IPS-NIHi7 (cell line): ENCODE measurements around the gene PDE11A.

ENCODE experiments used
- DNase-seq: peaks from one replicate; pipeline ENCODE4 v3.0.0; 2012; ENCODE audit warnings: mixed read lengths; ENCODE audit errors: extremely low spot score

Gene PDE11A

GRCh38 chr2:177600917-177601316, 471.7 kb downstream of the PDE11A start:
- DNase-seq = no peak

DNA sequence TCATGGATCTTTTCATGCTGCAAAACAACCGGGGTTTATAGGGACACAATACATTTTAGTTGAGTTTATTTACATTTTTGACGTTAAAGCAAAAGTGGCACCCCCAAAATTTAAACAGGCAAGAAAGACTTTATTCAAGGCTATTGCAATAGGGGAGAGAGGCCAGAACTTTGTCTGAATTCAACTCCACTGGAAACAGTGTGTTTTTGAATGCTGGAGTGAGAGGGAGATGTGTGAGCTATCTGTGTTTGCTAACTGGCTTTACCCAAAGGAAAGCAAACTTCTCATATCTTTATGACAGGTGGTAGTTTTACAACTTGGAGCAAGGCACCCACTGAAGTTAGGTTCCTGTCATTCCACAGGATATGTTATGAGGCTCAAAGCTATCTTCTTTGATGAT, 472.6 kb downstream of the PDE11A start:
- no peak for DNase-seq

DNA sequence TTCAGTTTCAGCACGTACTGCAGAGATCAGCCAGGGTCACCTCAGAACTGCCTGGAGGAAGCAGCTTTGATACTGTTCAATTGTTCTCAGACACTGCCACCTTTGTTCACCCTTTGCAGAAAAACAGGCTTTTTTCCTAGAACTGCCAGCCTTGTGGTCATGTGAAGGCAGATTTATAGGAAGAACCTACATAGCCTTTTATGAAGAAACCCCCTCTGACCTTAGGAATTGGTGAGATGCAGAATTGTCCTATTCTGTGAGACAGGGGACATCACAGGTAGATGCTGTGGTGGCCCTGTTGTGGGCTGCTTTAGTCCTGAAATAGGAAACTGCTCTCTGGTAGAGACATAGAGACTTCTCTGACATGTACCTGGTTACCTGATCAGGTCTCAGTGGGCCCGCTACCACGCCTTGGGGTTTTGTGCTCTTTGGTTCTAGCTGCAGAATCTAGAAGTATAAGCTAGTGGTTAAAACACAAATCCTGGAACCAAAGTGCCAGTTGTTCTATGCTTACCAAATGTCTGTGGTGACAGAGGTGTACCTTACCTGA, 473.4 kb downstream of the PDE11A start:
- no peak for DNase-seq

DNA sequence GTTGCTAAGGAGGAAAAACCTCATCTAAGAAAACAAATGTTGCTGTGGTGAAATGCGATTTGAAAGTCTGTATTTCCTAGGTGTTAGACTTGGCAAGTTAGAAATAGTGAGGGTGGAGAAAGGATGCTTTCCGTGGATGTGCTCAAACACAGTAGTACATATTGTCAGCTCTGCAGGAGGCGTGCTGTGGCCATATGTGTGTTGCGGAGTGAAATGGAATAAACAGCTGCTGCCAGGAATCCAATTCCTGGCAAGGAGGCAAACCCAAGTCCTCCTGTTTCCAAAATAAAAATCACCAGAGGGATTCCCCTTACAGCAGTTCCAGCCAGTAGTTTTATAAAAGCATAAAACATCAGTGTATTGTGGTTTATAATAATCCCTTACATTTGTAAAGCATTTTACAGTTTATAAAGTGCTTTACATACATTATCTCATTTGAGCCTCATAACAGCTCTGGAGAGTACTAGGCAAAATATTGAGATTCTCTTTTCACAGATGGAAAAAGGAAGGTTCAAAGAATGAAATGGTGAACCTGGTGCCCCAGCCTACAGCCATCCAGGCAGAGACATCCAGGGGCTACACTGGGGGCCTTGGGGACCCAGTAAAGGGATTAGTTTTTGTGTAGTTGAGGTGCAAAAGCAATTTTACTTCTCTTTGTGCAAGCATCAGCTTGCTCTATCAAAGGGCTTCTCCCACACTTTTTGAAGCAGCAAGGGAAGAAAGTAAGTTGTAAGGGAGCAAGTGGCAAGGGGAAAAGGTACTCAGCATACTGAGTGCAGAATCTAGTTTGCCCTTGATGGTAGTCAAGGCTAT, 474.0 kb downstream of the PDE11A start:
- no peak for DNase-seq

GRCh38 chr2:177597759-177598158, 474.8 kb downstream of the PDE11A start:
- DNase-seq = no peak

DNA sequence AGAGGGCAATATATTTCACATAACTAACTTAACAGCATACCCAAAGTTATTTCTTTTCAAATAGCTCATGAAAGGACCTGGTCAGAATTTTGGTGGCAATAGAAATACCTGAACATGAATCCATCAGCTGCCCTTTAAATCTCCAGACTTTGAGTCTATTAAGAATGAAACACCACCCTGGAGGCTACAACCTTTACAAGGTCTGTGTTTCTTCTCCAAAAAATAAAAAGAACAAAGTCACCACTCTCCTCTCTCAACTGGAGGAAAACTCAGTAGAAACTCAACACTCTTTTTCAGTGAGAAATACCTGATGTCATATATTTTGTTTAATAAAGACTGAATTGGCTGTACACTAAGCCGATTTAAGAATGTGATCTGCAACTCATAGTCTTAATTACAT, 475.7 kb downstream of the PDE11A start:
- no peak for DNase-seq

GRCh38 chr2:177595126-177595845, 477.3 kb downstream of the PDE11A start:
- no peak for DNase-seq

GRCh38 chr2:177593402-177593801, 479.2 kb downstream of the PDE11A start:
- DNase-seq = no peak

GRCh38 chr2:177592945-177593344, 479.6 kb downstream of the PDE11A start:
- DNase-seq = no peak

GRCh38 chr2:177592397-177592796, 480.2 kb downstream of the PDE11A start:
- DNase-seq = no peak

GRCh38 chr2:177589186-177589585, 483.4 kb downstream of the PDE11A start:
- DNase-seq = no peak

- DNase-seq = no peak
These were observed 483.9 kb downstream of the PDE11A start for GRCh38 chr2:177588671-177589070.

DNA sequence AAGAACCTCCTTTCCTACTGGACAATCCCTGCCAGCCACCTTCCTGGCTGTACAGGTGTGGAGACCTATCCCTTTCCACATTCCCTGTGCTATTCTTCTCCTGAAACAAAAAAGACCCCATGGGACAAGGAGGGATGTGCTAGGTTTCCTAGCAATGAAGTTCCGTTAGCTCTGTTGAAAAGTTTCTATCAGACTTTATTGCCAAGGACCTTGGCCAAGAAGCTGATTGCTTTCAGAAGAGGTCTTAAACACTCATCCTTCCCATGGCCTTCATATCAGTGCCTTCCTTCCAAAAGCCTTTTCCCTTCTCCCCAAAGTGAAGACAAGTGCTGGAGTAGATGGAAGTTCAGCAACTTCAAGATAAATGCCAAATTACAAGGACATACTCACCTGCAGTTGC, 485.2 kb downstream of the PDE11A start:
- no peak for DNase-seq

DNA sequence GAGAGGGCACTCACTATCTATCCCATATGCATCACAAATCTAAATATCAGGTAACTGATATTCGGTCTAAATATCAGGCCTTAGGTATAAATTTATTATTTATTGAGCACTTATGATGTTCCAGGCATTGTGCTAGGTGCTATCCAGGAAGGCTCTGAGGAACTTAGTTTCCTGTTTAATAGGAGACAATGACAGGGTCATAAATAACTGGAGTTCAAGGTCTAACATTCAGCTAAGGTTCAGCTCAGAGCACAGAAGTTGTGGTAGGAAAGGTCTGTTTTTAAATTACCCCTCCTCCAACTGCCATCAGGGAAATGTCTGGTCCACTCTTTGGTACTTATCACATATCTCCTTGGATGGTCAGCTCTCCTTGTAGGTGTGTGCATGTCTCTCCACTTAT, 486.4 kb downstream of the PDE11A start:
- no peak for DNase-seq

DNA sequence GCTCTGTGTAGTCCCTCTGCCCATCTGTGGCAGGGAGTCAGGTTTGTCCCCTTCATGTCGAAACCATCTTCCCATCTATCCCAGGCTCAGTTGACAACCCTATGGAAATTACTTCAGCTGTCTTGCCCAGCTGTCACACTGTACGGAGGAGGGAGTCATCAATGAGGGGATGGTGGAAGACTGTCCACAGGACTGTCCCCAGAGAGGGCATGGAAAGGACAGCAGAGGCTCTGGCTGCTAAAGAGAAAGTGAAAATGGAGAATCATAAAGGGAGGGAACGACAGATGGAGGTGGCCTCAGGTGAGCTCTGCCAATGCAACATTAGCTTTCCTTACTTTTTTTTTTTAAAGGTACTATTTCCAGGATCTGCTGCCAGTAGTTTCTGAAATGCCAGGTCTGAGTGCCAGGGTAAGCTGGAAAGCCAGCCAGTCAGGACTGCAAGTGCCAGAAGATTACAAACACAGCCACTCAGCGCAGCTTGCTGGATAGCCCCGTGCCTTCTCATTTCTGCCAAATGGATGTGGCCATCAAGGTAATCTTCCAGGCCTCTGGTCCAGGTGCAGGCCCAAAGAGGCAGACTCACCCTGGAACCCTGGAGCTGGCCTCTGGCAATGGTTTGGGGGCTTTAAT, 487.2 kb downstream of the PDE11A start:
- DNase-seq = no peak

DNA sequence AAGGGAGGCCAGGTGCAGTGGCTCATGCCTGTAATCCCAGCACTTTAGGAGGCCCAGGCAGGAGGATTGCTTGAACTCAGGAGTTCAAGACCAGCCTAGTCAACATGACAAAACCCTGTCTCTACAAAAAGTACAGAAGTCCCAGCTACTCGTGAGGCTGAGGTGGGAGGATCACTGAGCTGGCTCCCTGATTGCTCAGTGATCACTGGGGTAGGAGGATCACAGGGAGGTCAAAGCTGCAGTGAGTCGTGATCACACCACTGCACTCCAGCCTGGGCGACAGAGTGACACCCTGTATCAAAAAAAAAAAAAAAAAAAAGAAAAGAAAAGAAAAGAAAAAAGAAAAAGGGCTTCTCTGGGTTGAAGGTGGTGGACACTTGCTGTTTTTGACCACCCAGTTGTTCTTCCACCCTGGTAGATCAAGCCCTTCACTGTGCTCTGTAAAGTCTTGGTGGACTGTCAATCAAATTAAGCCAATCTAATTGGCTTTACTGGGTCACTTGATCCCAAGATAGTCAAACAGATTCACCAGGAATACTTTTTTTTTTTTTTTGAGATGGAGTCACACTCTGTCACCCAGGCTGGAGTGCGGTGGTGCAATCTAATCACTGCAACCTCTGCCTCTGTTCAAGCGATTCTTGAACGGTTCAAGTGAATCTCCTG, 488.4 kb downstream of the PDE11A start:
- DNase-seq = no peak

- DNase-seq = no peak
These were observed 490.6 kb downstream of the PDE11A start for GRCh38 chr2:177582000-177582399.

DNA sequence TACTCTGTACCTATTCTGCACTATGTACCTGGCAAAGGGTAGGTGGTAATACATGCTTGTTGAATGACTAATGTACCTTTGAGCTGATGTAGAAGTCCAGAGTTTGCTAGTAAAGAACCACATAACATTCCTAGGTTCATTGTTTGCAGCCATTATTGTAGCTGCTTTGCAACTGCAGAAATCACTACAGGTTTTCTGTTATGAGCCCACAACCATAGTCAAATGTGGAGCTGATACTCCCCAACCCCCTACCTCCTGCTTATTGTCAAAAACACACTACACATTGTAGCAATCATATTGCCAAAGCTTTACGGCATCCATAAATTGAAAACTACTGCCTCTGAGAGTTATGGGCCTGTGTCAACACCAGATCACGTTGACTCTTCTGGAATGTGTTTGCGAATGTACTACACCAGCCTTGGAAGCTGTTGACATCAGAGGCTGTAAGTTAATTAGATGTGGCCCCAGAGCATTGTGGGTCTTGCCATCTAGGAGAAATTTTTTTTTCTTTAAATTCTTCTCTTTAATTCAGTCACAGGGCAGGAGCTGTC, 493.0 kb downstream of the PDE11A start:
- no peak for DNase-seq

DNA sequence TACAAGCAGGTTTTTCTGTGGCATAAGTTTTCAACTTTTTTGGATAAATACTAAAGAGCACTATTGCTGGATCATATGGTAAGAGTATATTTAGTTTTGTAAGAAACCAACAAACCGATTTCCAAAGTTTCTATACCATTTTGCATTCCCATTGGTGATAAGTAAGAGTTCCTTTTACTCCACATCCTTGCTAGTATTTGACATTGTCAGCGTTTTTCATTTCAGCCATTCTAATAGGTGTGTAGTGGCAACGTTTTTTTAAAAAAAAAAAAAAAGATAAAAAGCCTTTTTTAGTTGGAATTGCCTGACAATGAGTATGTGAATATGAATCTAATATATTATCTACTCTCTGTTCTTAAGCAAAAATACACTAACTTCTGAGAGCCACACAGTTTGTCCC, 494.1 kb downstream of the PDE11A start:
- no peak for DNase-seq

- DNase-seq = no peak
These were observed 495.5 kb downstream of the PDE11A start for GRCh38 chr2:177577075-177577474.

GRCh38 chr2:177575358-177575757, 497.2 kb downstream of the PDE11A start:
- no peak for DNase-seq

DNA sequence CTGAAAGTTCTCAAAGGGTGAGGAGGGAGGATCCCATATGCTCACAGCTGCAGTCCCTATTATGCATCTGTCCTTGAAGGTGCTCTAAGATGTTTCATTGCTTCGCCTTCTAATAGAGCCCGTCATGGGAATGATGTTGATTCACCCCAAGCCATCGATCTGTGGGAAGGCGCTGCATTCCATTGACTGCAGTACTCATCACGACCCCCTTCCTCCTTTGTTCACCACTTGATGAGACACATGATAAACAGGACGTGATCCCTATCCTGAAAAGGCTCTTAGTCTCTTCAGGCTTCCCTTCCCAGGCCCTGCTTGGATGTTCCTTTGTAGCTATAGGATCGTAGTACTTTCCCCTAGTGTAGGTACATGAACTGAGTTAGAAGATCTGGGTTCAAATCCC, 498.2 kb downstream of the PDE11A start:
- DNase-seq = peak; percentile 25
